HepG2 (cell line): ENCODE measurements around the gene SMIM28. TPM values are rescaled to one million over a fixed set of nuclear protein-coding genes. Genes with fewer than 3 reads are reported as not detected.
A peak's percentile ranks its signal among the peaks of the same experiment; 100 is the strongest.

ENCODE experiments used
- ATAC-seq: fragments of 200-7000 bp; cut with Tn5 transposase; 3 replicates; pipeline ENCODE4 v1.9.1; 2020; ENCODE audit warnings: mild to moderate bottlenecking, moderate library complexity
- BruUV-seq: library from RNA; stranded (reverse); fragments of 400-500 nt; replicated peaks from 2 replicates; lab custom pipeline; 2021; lab: Mats Ljungman, UMichigan
- CTCF ChIA-PET: fragments of 300-600 bp; formaldehyde crosslinking; extraction: SDS; loops from one replicate; lab custom pipeline; 2021; ENCODE audit warnings: low total read pairs, inconsistent platforms, low intra/inter-chr PET ratio; lab: Yijun Ruan, JAX
- POLR2A ChIA-PET: fragments of 350-600 bp; sonication (Branson Sonifier 250); formaldehyde crosslinking; loops from one replicate; lab custom pipeline; 2020; ENCODE audit warnings: antibody characterized with exemption, inconsistent platforms; lab: Yijun Ruan, JAX
- DNase-seq: peaks from one replicate; pipeline ENCODE4 v3.0.0-alpha.2; 2015; ENCODE audit warnings: low spot score
- FAIRE-seq: peaks from 3 replicates; lab custom pipeline; 2011; peaks lifted over from hg19 to GRCh38; lab: Jason Lieb, UNC
- H2AFZ ChIP-seq: one replicate; pipeline ENCODE4 v1.6.1; 2011; ENCODE audit warnings: low read length, inconsistent platforms
- H3K27ac ChIP-seq: fragments of 300-600 bp; 3 replicates; pipeline ENCODE4 v1.8.0; 2011; ENCODE audit warnings: mixed run types, mild to moderate bottlenecking, mixed read lengths, low read length, inconsistent platforms; ENCODE audit not compliant: insufficient read depth; ENCODE audit errors: extremely low read length
- H3K27me3 ChIP-seq, 2 experiments: fragments of 200-600 bp in 1 of 2; 2 replicates in 1 of 2; 3 replicates in 1 of 2; pipeline versions ENCODE4 v1.6.0 to v1.8.0; 2011; ENCODE audit warnings: low read length in 2 of 2, mild to moderate bottlenecking in 2 of 2, moderate library complexity in 2 of 2, inconsistent platforms in 1 of 2; ENCODE audit not compliant: insufficient read depth in 2 of 2, control insufficient read depth in 1 of 2
- H3K36me3 ChIP-seq, 2 experiments: fragments of 200-600 bp in 1 of 2; replicated peaks in 1 of 2; 2 replicates in 1 of 2; 3 replicates in 1 of 2; pipeline versions ENCODE4 v1.5.1 to v1.8.0; 2011; ENCODE audit warnings: low read length in 2 of 2, inconsistent platforms in 1 of 2; ENCODE audit not compliant: insufficient read depth in 2 of 2, control insufficient read depth in 1 of 2
- H3K4me1 ChIP-seq: 2 replicates; pipeline ENCODE4 v1.5.1; 2012; ENCODE audit warnings: low read length, inconsistent platforms; ENCODE audit not compliant: insufficient read depth
- H3K4me2 ChIP-seq: 2 replicates; pipeline ENCODE4 v1.6.0; 2011; ENCODE audit warnings: low read depth, low read length, inconsistent platforms
- H3K4me3 ChIP-seq, 3 experiments: fragments of 200-600 bp in 1 of 3; sonication (generic), shearing (Covaris generic) in 1 of 3; replicated peaks in 1 of 3; 2 replicates each; pipeline ENCODE4 v1.5.1; 2011 to 2016; ENCODE audit warnings: low read length in 3 of 3, inconsistent platforms in 2 of 3, low read depth in 2 of 3, mild to moderate bottlenecking in 2 of 3, control low read depth in 1 of 3, mixed read lengths in 1 of 3; ENCODE audit not compliant: insufficient read depth in 1 of 3
- H3K79me2 ChIP-seq: one replicate; pipeline ENCODE4 v1.6.1; 2011; ENCODE audit warnings: low read length, inconsistent platforms; ENCODE audit not compliant: insufficient read depth
- H3K9ac ChIP-seq: 2 replicates; pipeline ENCODE4 v1.6.0; 2011; ENCODE audit warnings: mild to moderate bottlenecking, low read depth, low read length, inconsistent platforms; ENCODE audit not compliant: insufficient read depth
- H3K9me3 ChIP-seq: 2 replicates; pipeline ENCODE4 v1.5.1; 2012; ENCODE audit warnings: mild to moderate bottlenecking, low read length
- H4K20me1 ChIP-seq: 2 replicates; pipeline ENCODE4 v1.6.0; 2011; ENCODE audit warnings: inconsistent platforms, mild to moderate bottlenecking, low read length, moderate library complexity; ENCODE audit not compliant: insufficient read depth
- HDAC6 ChIP-seq: fragments of 200-600 bp; sonication (generic); IDR thresholded peaks from 2 replicates; pipeline ENCODE4 v1.7.0; 2017; ENCODE audit warnings: mild to moderate bottlenecking, antibody characterized with exemption, low read length, low read depth
- POGZ ChIP-seq: sonication (generic); formaldehyde crosslinking; IDR thresholded peaks from 2 replicates; pipeline ENCODE4 v1.4.0; 2020; ENCODE audit warnings: mild to moderate bottlenecking, missing genetic modification reagents
- ZNF121 ChIP-seq: sonication (generic); formaldehyde crosslinking; IDR thresholded peaks from 2 replicates; pipeline ENCODE4 v1.5.0; 2020; ENCODE audit warnings: mild to moderate bottlenecking, missing genetic modification reagents
- ZNF629 ChIP-seq: sonication (generic); formaldehyde crosslinking; conservative IDR thresholded peaks from 2 replicates; pipeline ENCODE4 v1.5.0; 2020; ENCODE audit warnings: missing genetic modification reagents
- in situ Hi-C: cut with HindIII; loops from 2 replicates; pipeline ENCODE4 v1.10.0; 2017; ENCODE audit warnings: low pct_unique_long_range_greater_than_20kb; ENCODE audit not compliant: extremely low pct_ligation_motif_present
- intact Hi-C: fragments of 100-400 bp; cut with micrococcal nuclease; formaldehyde crosslinking; loops from one replicate; pipeline ENCODE4 v1.10.0; 2022; ENCODE audit not compliant: unreplicated experiment
- polyA plus RNA-seq, 8 experiments: library from polyadenylated mRNA; depleted of rRNA in 3 of 8; stranded (reverse) in 7 of 8; unstranded in 1 of 8; fragments of >200 nt; fragmentation: Illumina TruSeq in 4 of 8; extraction: Trizol in 4 of 8; gene quantifications; 2 replicates each; pipeline versions ENCODE4 v1.2.1 to v1.2.3, GENCODE V29; 2011 to 2016; ENCODE audit warnings: low read depth in 4 of 8, missing spikeins in 1 of 8, mixed read lengths in 1 of 8; ENCODE audit not compliant: insufficient read depth in 1 of 8
- total RNA-seq, 5 experiments: library from RNA; depleted of rRNA; stranded (reverse); fragments of >200 nt; fragmentation: Illumina TruSeq; extraction: Trizol; gene quantifications; 2 replicates each; pipeline ENCODE4 v1.2.3, GENCODE V29; 2016; ENCODE audit warnings: low read depth in 1 of 5

Gene SMIM28
- total and polyA plus RNA-seq, 2 of the 13 experiments (the other 11 are each of a cell fraction or from before 2014, with no cell fraction given): not detected

- no peaks in the 10 kb centered on the region for H3K9me3 ChIP-seq
- POLR2A ChIA-PET: no interaction called here
- ATAC-seq (no peak), FAIRE-seq (peak; percentile 46), DNase-seq (no peak)
- no peaks in the 10 kb centered on the region for H3K27me3 ChIP-seq
- intact Hi-C loops (no loop called here), in situ Hi-C loops (no loop called here)
- no peak overlapping the region for H3K4me3 ChIP-seq
- CTCF ChIA-PET: no interaction called here
- no peaks in the 10 kb centered on the region for H4K20me1 ChIP-seq
- no peak overlapping the region for H2AFZ ChIP-seq
- no TSS peak for BruUV-seq
- no peaks in the 10 kb centered on the region for H3K36me3 ChIP-seq
- H3K27ac ChIP-seq: no peak overlapping the region
- H3K79me2 ChIP-seq: no peaks in the 10 kb centered on the region
- H3K4me1 ChIP-seq: peaks cover 12% of the 10 kb centered on the region
- no peak overlapping the region for H3K9ac ChIP-seq
- TF ChIP-seq ZNF121 (0 out of 2 replicates have a peak, but pooled peaks have one; percentile 36), POGZ (CRISPR knock-in tag) (no peak)
- no peak overlapping the region for H3K4me2 ChIP-seq
Observed at GRCh38 chr6:138372711-138373463, 4.8 kb upstream of the SMIM28 start.

DNA sequence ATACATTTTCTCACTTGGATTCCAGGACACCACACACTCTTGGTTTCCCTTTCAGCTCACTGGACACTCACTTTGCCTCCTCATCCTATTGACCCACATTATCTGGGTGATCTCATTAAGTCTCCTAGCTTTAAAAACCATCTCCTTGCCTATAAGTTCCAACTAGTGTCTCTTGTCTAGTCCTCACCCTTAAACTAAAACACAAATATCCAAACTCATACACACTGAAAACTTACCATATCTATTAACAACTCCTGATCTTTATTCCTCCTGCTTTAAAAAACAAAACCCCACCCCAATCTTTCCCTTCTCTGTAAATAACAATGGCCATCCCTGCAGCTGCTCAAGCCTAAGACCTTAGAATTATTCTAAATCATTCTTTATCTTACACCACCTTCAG, 3.5 kb upstream of the SMIM28 start:
- Histone ChIP-seq H3K9ac (no peak overlapping the region), H3K27ac (no peak overlapping the region), H3K4me2 (no peak overlapping the region), H3K9me3 (no peaks in the 10 kb centered on the region), H4K20me1 (no peaks in the 10 kb centered on the region), H3K4me1 (peaks cover 12% of the 10 kb centered on the region), H2AFZ (no peak overlapping the region), H3K36me3 (no peaks in the 10 kb centered on the region)
- FAIRE-seq: no peak
- DNase-seq: no peak
- intact Hi-C loops: no loop called here
- CTCF ChIA-PET: no interaction called here
- POLR2A ChIA-PET: no interaction called here
- TF ChIP-seq ZNF629 (CRISPR knock-in tag) (no peak), HDAC6 (no peak)
- TF ChIP-seq, all 625 proteins: peak for 0
- no peaks in the 10 kb centered on the region for H3K27me3 ChIP-seq
- in situ Hi-C loops: no loop called here
- no TSS peak for BruUV-seq
- no peak for ATAC-seq
- H3K79me2 ChIP-seq: no peaks in the 10 kb centered on the region
- no peak overlapping the region for H3K4me3 ChIP-seq
